ENCODE measurements around the gene TAF7. TPM values are rescaled to one million over a fixed set of nuclear protein-coding genes. Genes with fewer than 3 reads are reported as not detected.
"Not testable (repeated sequence)": the region's sequence is repeated elsewhere in the genome, so short reads cannot be mapped to it uniquely, and the experiment has no call there.

Gene TAF7
- total RNA-seq: 106 TPM
- long read RNA-seq, transcript TAF7-201 (1 exons, 2,334 nt): major isoform, 347 of 348 reads
- long read RNA-seq, partial matches to known transcripts: 0 of 348 reads
- long read RNA-seq, other reads (novel, unspliced or antisense): 1 of 348 reads

- peak; percentile 96 for DNase-seq
- ATAC-seq: peak; percentile 99
- intact Hi-C loops (cut with micrococcal nuclease): loop anchor here (2.0 kb wide), 1 partner anchor 244 kb away; no protein-coding TSS in a partner anchor
Measured at GRCh38 chr5:141320225-141321169, at the start of gene TAF7. Gene TAF7, minus strand, starts transcription at chr5:141320784. Its CDS starts 740 bp downstream, at chr5:141320044.

GRCh38 chr5:141366016-141366896 is 45.7 kb upstream of the TAF7 start:
- intact Hi-C loops (cut with micrococcal nuclease): no loop called here
- ATAC-seq (no peak), DNase-seq (no peak)

- DNase-seq (peak; percentile 35), ATAC-seq (peak; percentile 78)
- intact Hi-C loops (cut with micrococcal nuclease): no loop called here
Measured at GRCh38 chr5:141363952-141364660, 43.5 kb upstream of the TAF7 start, which contains the start of gene PCDHGA5. Gene PCDHGA5, plus strand, starts transcription at chr5:141364162. Its CDS starts 169 bp downstream, at chr5:141364331.

- DNase-seq (no peak), ATAC-seq (no peak)
- intact Hi-C loops (cut with micrococcal nuclease): no loop called here
Measured at GRCh38 chr5:141362719-141363118, 42.1 kb upstream of the TAF7 start.

- intact Hi-C loops (cut with micrococcal nuclease): no loop called here
- no peak for DNase-seq
- no peak for ATAC-seq
Measured at GRCh38 chr5:141360685-141361084, 40.1 kb upstream of the TAF7 start.

GRCh38 chr5:141359790-141360426 is 39.3 kb upstream of the TAF7 start, which contains the start of gene PCDHGB2:
Gene PCDHGB2, plus strand, starts transcription at chr5:141359994. Its CDS starts 142 bp downstream, at chr5:141360136.
- DNase-seq (no peak), ATAC-seq (peak; percentile 45)
- intact Hi-C loops (cut with micrococcal nuclease): no loop called here

GRCh38 chr5:141356950-141357349 is 36.4 kb upstream of the TAF7 start:
- ATAC-seq (peak; percentile 24), DNase-seq (no peak)
- intact Hi-C loops (cut with micrococcal nuclease): no loop called here

GRCh38 chr5:141356133-141356532 is 35.5 kb upstream of the TAF7 start:
- intact Hi-C loops (cut with micrococcal nuclease): no loop called here
- ATAC-seq (no peak), DNase-seq (no peak)

GRCh38 chr5:141355641-141356040 is 35.1 kb upstream of the TAF7 start:
- ATAC-seq (no peak), DNase-seq (no peak)
- intact Hi-C loops (cut with micrococcal nuclease): no loop called here

- intact Hi-C loops (cut with micrococcal nuclease): no loop called here
- ATAC-seq (no peak), DNase-seq (no peak)
Measured at GRCh38 chr5:141354900-141355469, 34.4 kb upstream of the TAF7 start, which contains the start of gene PCDHGA4. Gene PCDHGA4, plus strand, starts transcription at chr5:141355021. Its CDS starts 87 bp downstream, at chr5:141355108.

GRCh38 chr5:141351591-141351990 is 31.0 kb upstream of the TAF7 start:
- intact Hi-C loops (cut with micrococcal nuclease): no loop called here
- ATAC-seq (no peak), DNase-seq (no peak)

- intact Hi-C loops (cut with micrococcal nuclease): no loop called here
- DNase-seq (peak; percentile 72), ATAC-seq (peak; percentile 88)
Measured at GRCh38 chr5:141349917-141350619, 29.5 kb upstream of the TAF7 start, which contains the start of gene PCDHGB1. Gene PCDHGB1, plus strand, starts transcription at chr5:141350099. Its CDS starts 162 bp downstream, at chr5:141350261.

- DNase-seq; intact Hi-C loops (cut with micrococcal nuclease); ATAC-seq: not testable (repeated sequence)
Measured at GRCh38 chr5:141346017-141346416, 25.4 kb upstream of the TAF7 start.

- no peak for ATAC-seq
- no peak for DNase-seq
- intact Hi-C loops (cut with micrococcal nuclease): no loop called here
Measured at GRCh38 chr5:141345327-141345726, 24.7 kb upstream of the TAF7 start.

GRCh38 chr5:141343953-141344463 is 23.4 kb upstream of the TAF7 start:
- no peak for DNase-seq
- peak; percentile 34 for ATAC-seq
- intact Hi-C loops (cut with micrococcal nuclease): no loop called here

GRCh38 chr5:141343242-141343952 is 22.8 kb upstream of the TAF7 start, which contains the start of gene PCDHGA3:
Gene PCDHGA3, plus strand, starts transcription at chr5:141343829. Its CDS starts 205 bp downstream, at chr5:141344034.
- peak; percentile 73 for ATAC-seq
- intact Hi-C loops (cut with micrococcal nuclease): no loop called here

More at GRCh38 chr5:141343242-141343952, 22.8 kb upstream of the TAF7 start, which contains the start of gene PCDHGA3:
- DNase-seq: no peak
